Memory B cell (primary cell): Measurements from ENCODE around the gene KCND3.

Source experiments
- ATAC-seq: fragments of 150-1000 bp; cut with Tn5 transposase; 2 replicates; pipeline ENCODE4 v1.10.0; 2021; ENCODE audit warnings: low read depth, mild to moderate bottlenecking, moderate library complexity
- DNase-seq, 2 donors: peaks; one replicate each; pipeline ENCODE4 v3.0.0; 2022; ENCODE audit warnings: low spot score in 2 of 2
- H3K27ac Mint-ChIP-seq: one replicate; pipeline ENCODE4 v1.8.0; 2022; ENCODE audit warnings: mild to moderate bottlenecking, moderate library complexity, mixed read lengths
- H3K27me3 Mint-ChIP-seq: one replicate; pipeline ENCODE4 v1.8.0; 2022; ENCODE audit warnings: mixed read lengths
- H3K36me3 Mint-ChIP-seq: one replicate; pipeline ENCODE4 v1.8.0; 2022; ENCODE audit warnings: mild to moderate bottlenecking, mixed read lengths
- H3K4me1 Mint-ChIP-seq: one replicate; pipeline ENCODE4 v1.8.0; 2022; ENCODE audit warnings: mixed read lengths
- H3K4me3 Mint-ChIP-seq: one replicate; pipeline ENCODE4 v1.8.0; 2022; ENCODE audit warnings: mild to moderate bottlenecking, moderate library complexity, mixed read lengths
- H3K9me3 Mint-ChIP-seq: one replicate; pipeline ENCODE4 v1.8.0; 2022; ENCODE audit warnings: mixed read lengths

The KCND3 gene

DNA sequence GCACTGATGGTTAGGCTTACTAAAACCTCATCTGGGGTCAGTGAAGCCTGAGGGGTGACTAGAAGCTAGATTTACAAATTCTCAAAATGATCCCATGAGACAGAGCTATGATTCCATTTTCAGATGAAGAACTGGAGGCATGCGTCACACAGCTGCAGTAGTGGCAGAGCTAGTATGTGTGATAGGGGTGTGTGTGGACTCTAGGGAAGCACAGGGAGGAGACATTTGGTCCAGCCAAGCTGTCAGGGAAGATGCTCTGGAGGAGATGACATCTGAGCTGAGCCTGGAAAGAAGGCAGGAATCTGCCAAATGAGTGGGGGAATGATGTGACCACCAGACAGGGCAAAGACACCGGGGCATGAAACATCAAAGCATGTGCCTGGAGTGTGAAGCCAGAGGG, 12.0 kb upstream of the KCND3 start:
- no peak overlapping the region for H3K4me3 Mint-ChIP-seq
- no peak overlapping the region for H3K27ac Mint-ChIP-seq
- H3K36me3 Mint-ChIP-seq = no peaks in the 10 kb centered on the region
- H3K9me3 Mint-ChIP-seq = no peaks in the 10 kb centered on the region
- DNase-seq = no peak
- peaks cover 19% of the 10 kb centered on the region for H3K27me3 Mint-ChIP-seq
- no peak for ATAC-seq
- H3K4me1 Mint-ChIP-seq = peaks cover 5% of the 10 kb centered on the region

GRCh38 chr1:112000048-112000447, 10.6 kb upstream of the KCND3 start:
- no peak for DNase-seq
- Mint-ChIP-seq H3K4me1 (peaks cover 5% of the 10 kb centered on the region), H3K36me3 (no peaks in the 10 kb centered on the region), H3K27ac (no peak overlapping the region), H3K4me3 (no peak overlapping the region), H3K27me3 (peaks cover 20% of the 10 kb centered on the region), H3K9me3 (no peaks in the 10 kb centered on the region)
- ATAC-seq = no peak

DNA sequence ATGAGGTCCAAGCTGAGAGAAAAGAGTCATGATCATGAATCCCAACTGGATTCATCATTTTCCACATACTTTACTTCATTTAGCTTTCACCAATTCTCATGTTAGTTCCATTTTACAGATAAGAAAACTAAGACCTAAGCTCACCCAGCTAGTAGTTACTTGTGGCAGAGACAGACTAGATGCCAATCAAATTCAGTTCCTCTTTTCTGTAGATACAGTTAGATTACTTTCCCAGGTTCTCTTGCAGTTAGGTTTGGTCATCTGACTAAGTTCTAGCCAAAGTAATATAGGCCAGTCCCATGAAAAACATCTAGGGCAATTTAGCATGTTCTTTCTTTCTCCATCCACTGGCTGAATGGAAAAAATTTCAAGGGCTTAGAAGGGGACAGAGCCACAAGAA, 8.9 kb upstream of the KCND3 start:
- Mint-ChIP-seq H3K27ac (no peak overlapping the region), H3K4me3 (no peak overlapping the region), H3K4me1 (peaks cover 5% of the 10 kb centered on the region), H3K27me3 (peaks cover 25% of the 10 kb centered on the region), H3K36me3 (no peaks in the 10 kb centered on the region), H3K9me3 (no peaks in the 10 kb centered on the region)
- DNase-seq = no peak
- no peak for ATAC-seq

GRCh38 chr1:111992476-111992875, 3.0 kb upstream of the KCND3 start:
- H3K4me1 Mint-ChIP-seq = peaks cover 8% of the 10 kb centered on the region
- no peak overlapping the region for H3K4me3 Mint-ChIP-seq
- H3K9me3 Mint-ChIP-seq = no peaks in the 10 kb centered on the region
- H3K27ac Mint-ChIP-seq = no peak overlapping the region
- no peaks in the 10 kb centered on the region for H3K36me3 Mint-ChIP-seq
- peaks cover 30% of the 10 kb centered on the region for H3K27me3 Mint-ChIP-seq
- ATAC-seq (no peak), DNase-seq (no peak)

GRCh38 chr1:111990878-111991718, 1.6 kb upstream of the KCND3 start:
- DNase-seq (no peak), ATAC-seq (no peak)
- Mint-ChIP-seq H3K4me1 (peaks cover 8% of the 10 kb centered on the region), H3K4me3 (peak overlapping the region; percentile 79), H3K27ac (no peak overlapping the region), H3K9me3 (no peaks in the 10 kb centered on the region), H3K27me3 (peaks cover 28% of the 10 kb centered on the region), H3K36me3 (no peaks in the 10 kb centered on the region)

- Mint-ChIP-seq H3K9me3 (no peaks in the 10 kb centered on the region), H3K4me3 (peak overlapping the region; percentile 79), H3K27ac (no peak overlapping the region), H3K4me1 (peaks cover 8% of the 10 kb centered on the region), H3K36me3 (no peaks in the 10 kb centered on the region), H3K27me3 (peaks cover 22% of the 10 kb centered on the region)
- peak; percentile 28 for ATAC-seq
- DNase-seq = no peak
Observed at GRCh38 chr1:111990026-111990877, 784 bp upstream of the KCND3 start.

GRCh38 chr1:111988743-111989453, 570 bp downstream of the KCND3 start:
- H3K4me1 Mint-ChIP-seq = peaks cover 8% of the 10 kb centered on the region
- DNase-seq (no peak), ATAC-seq (peak; percentile 5)
- H3K4me3 Mint-ChIP-seq = peak overlapping the region; percentile 61
- H3K9me3 Mint-ChIP-seq = no peaks in the 10 kb centered on the region
- H3K27me3 Mint-ChIP-seq = peaks cover 23% of the 10 kb centered on the region
- no peak overlapping the region for H3K27ac Mint-ChIP-seq
- no peaks in the 10 kb centered on the region for H3K36me3 Mint-ChIP-seq

GRCh38 chr1:111988377-111988742, 1.1 kb downstream of the KCND3 start:
- DNase-seq (no peak), ATAC-seq (no peak)
- Mint-ChIP-seq H3K4me3 (peak overlapping the region; percentile 61), H3K4me1 (peaks cover 8% of the 10 kb centered on the region), H3K27ac (no peak overlapping the region), H3K36me3 (no peaks in the 10 kb centered on the region), H3K27me3 (peaks cover 25% of the 10 kb centered on the region), H3K9me3 (no peaks in the 10 kb centered on the region)

GRCh38 chr1:111987502-111987901, 2.0 kb downstream of the KCND3 start:
- H3K36me3 Mint-ChIP-seq = no peaks in the 10 kb centered on the region
- H3K27ac Mint-ChIP-seq = no peak overlapping the region
- H3K27me3 Mint-ChIP-seq = peaks cover 22% of the 10 kb centered on the region
- DNase-seq = no peak
- H3K9me3 Mint-ChIP-seq = no peaks in the 10 kb centered on the region
- peaks cover 8% of the 10 kb centered on the region for H3K4me1 Mint-ChIP-seq
- ATAC-seq = no peak
- H3K4me3 Mint-ChIP-seq = no peak overlapping the region

DNA sequence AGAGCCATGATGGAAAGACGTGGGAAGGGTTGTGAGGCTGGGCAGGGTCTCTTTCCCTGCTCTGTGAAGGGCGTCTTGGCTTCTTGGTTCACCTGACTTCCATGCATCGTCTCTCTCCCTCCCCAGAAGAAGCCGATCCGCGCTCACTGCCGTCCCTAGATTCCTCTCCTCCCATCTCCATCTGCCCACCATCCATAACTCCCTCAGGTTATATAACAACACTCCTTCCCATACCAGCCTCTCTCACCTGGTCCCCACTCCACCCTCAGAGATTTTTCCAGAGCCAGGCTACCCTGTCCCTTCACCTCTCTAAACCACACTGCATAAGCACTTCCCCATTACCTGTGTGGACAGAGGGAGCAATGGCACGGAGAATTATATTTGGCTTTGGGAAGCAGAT, 6.0 kb downstream of the KCND3 start:
- H3K27ac Mint-ChIP-seq = no peak overlapping the region
- H3K27me3 Mint-ChIP-seq = peaks cover 17% of the 10 kb centered on the region
- H3K4me1 Mint-ChIP-seq = no peaks in the 10 kb centered on the region
- ATAC-seq (no peak), DNase-seq (no peak)
- no peak overlapping the region for H3K4me3 Mint-ChIP-seq
- no peaks in the 10 kb centered on the region for H3K9me3 Mint-ChIP-seq
- no peaks in the 10 kb centered on the region for H3K36me3 Mint-ChIP-seq

DNA sequence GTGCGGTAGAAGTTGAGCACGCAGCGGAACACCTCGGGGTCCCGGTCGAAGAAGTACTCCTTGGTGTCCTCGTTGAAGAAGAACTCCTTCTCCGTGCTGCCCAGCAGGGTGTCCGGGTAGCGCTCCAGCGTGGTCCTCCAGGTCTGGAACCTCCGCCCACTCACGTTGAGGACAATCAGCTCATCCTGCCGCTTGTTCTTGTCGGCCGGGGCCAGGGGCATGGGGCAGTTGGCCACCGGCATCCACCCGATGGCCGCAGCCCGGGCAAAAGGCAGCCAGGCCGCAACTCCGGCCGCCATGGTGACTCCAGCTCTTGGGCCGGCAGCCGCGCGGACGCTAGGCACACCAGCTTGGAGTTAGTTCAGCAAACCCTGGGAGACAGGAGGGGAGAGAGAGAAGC, 7.0 kb downstream of the KCND3 start:
- no peaks in the 10 kb centered on the region for H3K9me3 Mint-ChIP-seq
- no peak overlapping the region for H3K4me3 Mint-ChIP-seq
- no peaks in the 10 kb centered on the region for H3K4me1 Mint-ChIP-seq
- H3K27me3 Mint-ChIP-seq = peaks cover 25% of the 10 kb centered on the region
- DNase-seq (no peak), ATAC-seq (no peak)
- H3K27ac Mint-ChIP-seq = no peak overlapping the region
- H3K36me3 Mint-ChIP-seq = no peaks in the 10 kb centered on the region

DNA sequence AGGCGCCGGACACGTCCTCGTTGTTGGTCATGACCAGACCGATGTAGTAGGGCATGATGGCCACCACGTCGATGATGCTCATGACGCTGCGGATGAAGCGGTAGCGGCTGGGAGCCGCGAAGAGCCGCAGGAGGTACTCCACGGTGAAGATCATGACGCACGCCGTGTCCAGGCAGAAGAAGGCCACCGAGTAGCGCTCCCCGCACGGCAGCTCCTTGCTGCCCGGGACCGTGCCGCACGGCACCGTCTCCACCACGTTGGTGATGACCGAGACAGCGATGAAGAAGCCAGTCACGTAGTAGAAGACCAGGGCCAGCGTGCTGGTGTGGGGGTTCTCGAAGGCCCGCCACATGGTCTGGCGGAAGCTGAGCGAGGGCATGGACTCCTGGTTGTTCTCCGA, 7.6 kb downstream of the KCND3 start:
- ATAC-seq (no peak), DNase-seq (no peak)
- no peaks in the 10 kb centered on the region for H3K4me1 Mint-ChIP-seq
- no peaks in the 10 kb centered on the region for H3K9me3 Mint-ChIP-seq
- peaks cover 24% of the 10 kb centered on the region for H3K27me3 Mint-ChIP-seq
- H3K4me3 Mint-ChIP-seq = no peak overlapping the region
- no peak overlapping the region for H3K27ac Mint-ChIP-seq
- H3K36me3 Mint-ChIP-seq = no peaks in the 10 kb centered on the region

DNA sequence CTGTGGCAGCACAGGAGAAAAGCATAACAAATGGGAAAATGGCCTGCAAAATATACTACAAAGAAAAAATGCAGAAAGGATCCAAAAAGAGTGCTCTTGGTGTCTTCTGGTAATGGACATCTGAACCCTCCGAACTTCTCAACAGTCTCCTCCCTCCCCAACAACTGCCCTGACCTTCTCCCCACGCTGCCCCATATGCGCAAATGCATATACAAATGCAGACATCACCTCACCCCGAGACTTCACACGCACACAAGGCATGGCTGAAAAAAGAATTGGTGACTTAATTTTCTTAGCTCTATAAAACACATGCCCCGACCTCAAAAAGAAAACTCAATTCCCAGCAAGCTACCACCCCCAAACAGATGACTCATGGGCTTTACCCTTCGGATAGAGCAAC, 8.4 kb downstream of the KCND3 start:
- no peaks in the 10 kb centered on the region for H3K4me1 Mint-ChIP-seq
- H3K27me3 Mint-ChIP-seq = peaks cover 28% of the 10 kb centered on the region
- H3K9me3 Mint-ChIP-seq = no peaks in the 10 kb centered on the region
- H3K4me3 Mint-ChIP-seq = no peak overlapping the region
- H3K36me3 Mint-ChIP-seq = no peaks in the 10 kb centered on the region
- H3K27ac Mint-ChIP-seq = no peak overlapping the region
- ATAC-seq (no peak), DNase-seq (no peak)

GRCh38 chr1:111980686-111981085, 8.8 kb downstream of the KCND3 start:
- Mint-ChIP-seq H3K36me3 (no peaks in the 10 kb centered on the region), H3K4me3 (no peak overlapping the region), H3K9me3 (no peaks in the 10 kb centered on the region), H3K27me3 (peaks cover 29% of the 10 kb centered on the region), H3K27ac (no peak overlapping the region), H3K4me1 (no peaks in the 10 kb centered on the region)
- no peak for ATAC-seq
- DNase-seq = no peak
